A549 (cell line): Measurements from ENCODE around the gene RPL28. TPM values are rescaled to one million over a fixed set of nuclear protein-coding genes. Genes with fewer than 3 reads are reported as not detected.
A peak's percentile ranks its signal among the peaks of the same experiment; 100 is the strongest.

Experiments
- ATAC-seq, 2 experiments: fragments of 200-7000 bp in 1 of 2; fragments of >200 bp in 1 of 2; cut with Nextera tagmentation in 1 of 2; cut with Tn5 transposase in 1 of 2; 3 replicates each; pipeline versions ENCODE4 v1.8.0 to v1.9.1; 2018 to 2020; ENCODE audit warnings: mild to moderate bottlenecking in 1 of 2, moderate library complexity in 1 of 2
- CTCF ChIA-PET: fragments of 300-600 bp; sonication (Branson Sonifier 250); formaldehyde crosslinking; extraction: SDS; loops from one replicate; lab custom pipeline; 2021; ENCODE audit warnings: antibody characterized with exemption, inconsistent platforms; lab: Yijun Ruan, JAX
- POLR2A ChIA-PET: fragments of 350-600 bp; formaldehyde crosslinking; extraction: SDS; loops from one replicate; lab custom pipeline; 2021; ENCODE audit warnings: antibody characterized with exemption, inconsistent platforms; lab: Yijun Ruan, JAX
- DNase-seq, 2 experiments: peaks; one replicate each; pipeline versions ENCODE4 v3.0.0 to v3.0.0-alpha.2; 2011 to 2016; ENCODE audit warnings: low read depth in 1 of 2, low spot score in 1 of 2
- FAIRE-seq: peaks from 2 replicates; lab custom pipeline; 2011; peaks lifted over from hg19 to GRCh38; lab: Jason Lieb, UNC
- H3K27ac ChIP-seq, 2 experiments: fragments of >200 bp; sonication (Bioruptor Twin); formaldehyde crosslinking; 3 replicates each; pipeline ENCODE4 v1.5.1; 2016 to 2017
- H3K4me1 ChIP-seq: fragments of >200 bp; sonication (Bioruptor Twin); formaldehyde crosslinking; 3 replicates; pipeline ENCODE4 v1.6.1; 2016
- H3K4me2 ChIP-seq: fragments of >200 bp; sonication (Bioruptor Twin); formaldehyde crosslinking; 3 replicates; pipeline ENCODE4 v1.6.1; 2016
- H3K4me3 ChIP-seq: fragments of >200 bp; sonication (Bioruptor Twin); formaldehyde crosslinking; 3 replicates; pipeline ENCODE4 v1.5.1; 2016
- H3K9me3 ChIP-seq: fragments of >200 bp; sonication (Bioruptor Twin); formaldehyde crosslinking; 3 replicates; pipeline ENCODE4 v1.6.1; 2016
- CBX8 ChIP-seq: fragments of 200-600 bp; sonication (generic); IDR thresholded peaks from 2 replicates; pipeline ENCODE4 v1.6.1; 2016
- CEBPB ChIP-seq, 2 experiments: fragments of >200 bp in 1 of 2; sonication (Bioruptor Twin) in 1 of 2; formaldehyde crosslinking in 1 of 2; IDR thresholded peaks; 2 replicates each; pipeline ENCODE4 v1.6.1; 2012 to 2016
- CTCF ChIP-seq: fragments of >200 bp; sonication (Bioruptor Twin); formaldehyde crosslinking; IDR thresholded peaks from 3 replicates; pipeline ENCODE4 v1.5.1; 2016
- ESRRA ChIP-seq: fragments of 150-350 bp; IDR thresholded peaks from 2 replicates; pipeline ENCODE4 v1.6.1; 2014; ENCODE audit warnings: mild to moderate bottlenecking, low read length, borderline replicate concordance
- FOSL2 ChIP-seq, 2 experiments: fragments of 450-650 bp in 1 of 2; fragments of >200 bp in 1 of 2; sonication (Bioruptor Twin) in 1 of 2; formaldehyde crosslinking; IDR thresholded peaks; 2 replicates each; pipeline versions ENCODE4 v1.5.0 to v1.6.1; 2016 to 2020; ENCODE audit warnings: mild to moderate bottlenecking in 1 of 2, moderate library complexity in 1 of 2
- FOXS1 ChIP-seq: fragments of 250-450 bp; sonication (Bioruptor Pico); IDR thresholded peaks from 2 replicates; pipeline ENCODE4 v1.5.0; 2020; ENCODE audit warnings: mild to moderate bottlenecking, moderate library complexity
- GATA3 ChIP-seq: IDR thresholded peaks from 2 replicates; pipeline ENCODE4 v1.6.1; 2012; ENCODE audit warnings: borderline replicate concordance
- HDAC2 ChIP-seq: fragments of 200-600 bp; sonication (generic); IDR thresholded peaks from 2 replicates; pipeline ENCODE4 v1.6.1; 2016
- HEYL ChIP-seq: fragments of 250-450 bp; sonication (Bioruptor Pico); IDR thresholded peaks from 2 replicates; pipeline ENCODE4 v1.8.0; 2021; ENCODE audit warnings: mild to moderate bottlenecking, moderate library complexity
- HOXA7 ChIP-seq: fragments of 250-450 bp; sonication (Bioruptor Pico); IDR thresholded peaks from 2 replicates; pipeline ENCODE4 v1.5.0; 2020; ENCODE audit warnings: mild to moderate bottlenecking, moderate library complexity
- HOXB5 ChIP-seq: fragments of 250-450 bp; sonication (Bioruptor Pico); IDR thresholded peaks from 2 replicates; pipeline ENCODE4 v1.5.0; 2020; ENCODE audit warnings: mild to moderate bottlenecking, moderate library complexity
- JUN ChIP-seq, 2 experiments: fragments of >200 bp; sonication (Bioruptor Twin); formaldehyde crosslinking; IDR thresholded peaks; 2 replicates in 1 of 2; 3 replicates in 1 of 2; pipeline ENCODE4 v1.6.1; 2016 to 2017
- KDM1A ChIP-seq: fragments of 200-600 bp; sonication (generic); IDR thresholded peaks from 2 replicates; pipeline ENCODE4 v1.6.1; 2016; ENCODE audit warnings: low read depth, mild to moderate bottlenecking
- MYC ChIP-seq: IDR thresholded peaks from 2 replicates; pipeline ENCODE4 v1.6.1; 2012; ENCODE audit warnings: mild to moderate bottlenecking, inconsistent platforms, low read length, improper control_type of control experiment, borderline replicate concordance
- NPAS2 ChIP-seq: fragments of 250-450 bp; sonication (Bioruptor Pico); IDR thresholded peaks from 2 replicates; pipeline ENCODE4 v1.8.0; 2022; ENCODE audit warnings: mild to moderate bottlenecking, moderate library complexity, borderline replicate concordance
- NR3C1 ChIP-seq: fragments of >200 bp; sonication (Bioruptor Twin); formaldehyde crosslinking; IDR thresholded peaks from 3 replicates; pipeline ENCODE4 v1.6.1; 2017
- RAD21 ChIP-seq, 2 experiments: fragments of >200 bp in 1 of 2; sonication (Bioruptor Twin) in 1 of 2; formaldehyde crosslinking in 1 of 2; IDR thresholded peaks in 1 of 2; conservative IDR thresholded peaks in 1 of 2; 2 replicates in 1 of 2; 3 replicates in 1 of 2; pipeline ENCODE4 v1.6.1; 2012 to 2018; ENCODE audit warnings: inconsistent platforms in 1 of 2
- RFX5 ChIP-seq: fragments of 450-650 bp; IDR thresholded peaks from 2 replicates; pipeline ENCODE4 v1.7.1; 2014; ENCODE audit warnings: antibody characterized with exemption, mild to moderate bottlenecking, moderate library complexity
- RNF2 ChIP-seq: fragments of 200-600 bp; sonication (generic); IDR thresholded peaks from 2 replicates; pipeline ENCODE4 v1.6.1; 2016; ENCODE audit warnings: low read depth, mild to moderate bottlenecking, antibody characterized with exemption, moderate library complexity, borderline replicate concordance
- SMC3 ChIP-seq: fragments of >200 bp; sonication (Bioruptor Twin); formaldehyde crosslinking; IDR thresholded peaks from 3 replicates; pipeline ENCODE4 v1.6.1; 2018; ENCODE audit warnings: inconsistent platforms
- SREBF2 ChIP-seq: fragments of 450-650 bp; IDR thresholded peaks from 2 replicates; pipeline ENCODE4 v1.6.1; 2014; ENCODE audit warnings: mild to moderate bottlenecking, moderate library complexity
- TP53 ChIP-seq: fragments of 250-450 bp; sonication (Bioruptor Pico); IDR thresholded peaks from 2 replicates; pipeline ENCODE4 v1.5.0; 2021; ENCODE audit warnings: mild to moderate bottlenecking, moderate library complexity
- ZNF302 ChIP-seq: fragments of 250-450 bp; sonication (Bioruptor Pico); IDR thresholded peaks from 2 replicates; pipeline ENCODE4 v1.9.0; 2021; ENCODE audit warnings: inconsistent platforms, mild to moderate bottlenecking, moderate library complexity
- WGBS: methylation state at CpG from one replicate; pipeline ENCODE4 v1.1.6; 2017; ENCODE audit errors: missing lambda C conversion rate; 5-methylcytosine and 5-hydroxymethylcytosine counted together
- polyA plus RNA-seq, 4 experiments: library from polyadenylated mRNA; depleted of rRNA in 3 of 4; stranded (reverse); fragments of >200 nt; fragmentation: RNase III in 1 of 4; extraction: RNeasy Plus Mini Kit Qiagen cat#74134 plus additional on column Dnase treatment in 1 of 4; gene quantifications; 2 replicates in 3 of 4; 3 replicates in 1 of 4; pipeline ENCODE4 v1.2.3, GENCODE V29; 2011 to 2017
- TF ChIP-seq, protein P1 (sequence below): fragments of 250-450 bp; sonication (Bioruptor Pico); IDR thresholded peaks from 2 replicates; pipeline ENCODE4 v1.5.0; 2020; ENCODE audit warnings: low read depth, mild to moderate bottlenecking, moderate library complexity
- TF ChIP-seq, protein P2 (sequence below): IDR thresholded peaks from 2 replicates; pipeline ENCODE4 v1.6.1; 2012
- TF ChIP-seq, protein P3 (sequence below): IDR thresholded peaks from 2 replicates; pipeline ENCODE4 v1.6.1; 2012; ENCODE audit warnings: low read depth, borderline replicate concordance
- TF ChIP-seq, protein P4 (sequence below): fragments of 150-350 bp; IDR thresholded peaks from 2 replicates; pipeline ENCODE4 v1.6.1; 2014; ENCODE audit warnings: low read depth, mild to moderate bottlenecking, low read length
- TF ChIP-seq, protein P5 (sequence below): IDR thresholded peaks from 2 replicates; pipeline ENCODE4 v1.6.1; 2012

Gene RPL28
- polyA plus RNA-seq, 2 of the 4 experiments (the other 2 are of a cell fraction) = 329 to 2,037 TPM

DNA sequence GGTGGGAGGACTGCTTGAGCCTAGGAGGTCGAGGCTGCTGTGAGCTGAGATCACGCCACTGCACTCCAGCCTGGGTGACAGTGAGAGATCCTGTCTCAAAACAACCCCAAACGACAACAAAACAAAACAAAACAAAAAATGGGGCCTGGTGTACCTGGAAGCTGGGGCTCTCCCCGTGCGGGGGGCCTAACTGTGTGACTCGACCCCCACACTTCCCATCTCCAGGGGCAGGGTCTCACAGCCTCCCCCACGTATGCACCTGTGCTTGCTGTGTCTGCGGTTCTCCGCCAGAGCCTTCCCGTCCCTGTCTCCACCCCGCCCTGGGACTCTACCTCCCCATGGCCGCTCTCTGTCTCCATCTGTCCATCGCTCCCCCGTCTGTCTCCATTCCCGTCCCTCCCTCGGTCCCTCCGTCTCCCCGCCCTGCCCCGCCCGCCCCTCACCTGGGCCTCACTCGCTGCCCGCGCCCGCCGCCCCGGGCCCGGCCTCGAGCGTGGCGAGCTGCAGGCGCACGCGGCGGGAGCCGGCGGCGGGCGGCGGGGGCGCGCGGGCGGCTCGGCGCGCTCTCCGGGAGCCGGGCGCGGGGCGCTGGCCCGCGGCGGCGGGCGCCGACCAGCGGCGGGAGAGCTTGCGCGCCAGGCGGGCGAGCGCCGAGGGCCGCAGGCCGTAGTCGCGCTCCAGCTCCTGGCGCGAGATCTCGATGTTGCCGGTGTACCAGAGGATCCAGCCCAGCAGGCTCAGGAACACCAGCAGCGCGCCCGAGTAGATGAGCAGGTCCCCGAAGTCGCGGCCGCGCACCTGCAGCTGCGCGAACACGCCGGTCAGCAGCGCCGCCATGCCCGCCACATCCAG lies 2.2 kb upstream of the RPL28 start:
- no peak for FAIRE-seq
- peak; percentile 72 to 82 for DNase-seq
- ChIA-PET POLR2A (interaction anchor here (0.6 to 4.5 kb wide), 23 partner anchors 8 to 242 kb away, joined by 3 to 47 read pairs (median 4); partner anchors contain the start of genes BRSK1, HSPBP1, IL11 and KMT5C), CTCF (interaction anchor here (0.6 to 3.2 kb wide), 54 partner anchors 8 to 248 kb away, joined by 3 to 62 read pairs (median 6); partner anchors contain the start of genes DNAAF3, GARIN5B, HSPBP1 and IL11)
- Histone ChIP-seq H3K4me3 (peak overlapping the region; percentile 89), H3K9me3 (peaks cover 6% of the 10 kb centered on the region; the same call in 2 of the 3 replicates), H3K4me2 (peak overlapping the region; percentile 92), H3K4me1 (peaks cover 40% of the 10 kb centered on the region), H3K27ac (peak overlapping the region; percentile 89 to 99)
- no peak for TF ChIP-seq NPAS2 (CRISPR knock-in tag)
- TF ChIP-seq, protein P1, sequence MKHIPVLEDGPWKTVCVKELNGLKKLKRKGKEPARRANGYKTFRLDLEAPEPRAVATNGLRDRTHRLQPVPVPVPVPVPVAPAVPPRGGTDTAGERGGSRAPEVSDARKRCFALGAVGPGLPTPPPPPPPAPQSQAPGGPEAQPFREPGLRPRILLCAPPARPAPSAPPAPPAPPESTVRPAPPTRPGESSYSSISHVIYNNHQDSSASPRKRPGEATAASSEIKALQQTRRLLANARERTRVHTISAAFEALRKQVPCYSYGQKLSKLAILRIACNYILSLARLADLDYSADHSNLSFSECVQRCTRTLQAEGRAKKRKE (CRISPR knock-in tag) = no peak
- TF ChIP-seq, protein P2, sequence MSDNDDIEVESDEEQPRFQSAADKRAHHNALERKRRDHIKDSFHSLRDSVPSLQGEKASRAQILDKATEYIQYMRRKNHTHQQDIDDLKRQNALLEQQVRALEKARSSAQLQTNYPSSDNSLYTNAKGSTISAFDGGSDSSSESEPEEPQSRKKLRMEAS = peak; percentile 52
- TF ChIP-seq, protein P3, sequence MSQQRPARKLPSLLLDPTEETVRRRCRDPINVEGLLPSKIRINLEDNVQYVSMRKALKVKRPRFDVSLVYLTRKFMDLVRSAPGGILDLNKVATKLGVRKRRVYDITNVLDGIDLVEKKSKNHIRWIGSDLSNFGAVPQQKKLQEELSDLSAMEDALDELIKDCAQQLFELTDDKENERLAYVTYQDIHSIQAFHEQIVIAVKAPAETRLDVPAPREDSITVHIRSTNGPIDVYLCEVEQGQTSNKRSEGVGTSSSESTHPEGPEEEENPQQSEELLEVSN = peak; percentile 45; the same call in 1 of the 2 replicates
- TF ChIP-seq CBX8 = no peak
- TF ChIP-seq SREBF2 = no peak
- no peak for TF ChIP-seq CEBPB (IDR thresholded peaks at IDR 0.05)
- TF ChIP-seq HOXA7 (CRISPR knock-in tag) = 0 out of 2 replicates have a peak, but pooled peaks have one; percentile 37
- TF ChIP-seq CTCF = peak; percentile 64
- TF ChIP-seq, protein P4, sequence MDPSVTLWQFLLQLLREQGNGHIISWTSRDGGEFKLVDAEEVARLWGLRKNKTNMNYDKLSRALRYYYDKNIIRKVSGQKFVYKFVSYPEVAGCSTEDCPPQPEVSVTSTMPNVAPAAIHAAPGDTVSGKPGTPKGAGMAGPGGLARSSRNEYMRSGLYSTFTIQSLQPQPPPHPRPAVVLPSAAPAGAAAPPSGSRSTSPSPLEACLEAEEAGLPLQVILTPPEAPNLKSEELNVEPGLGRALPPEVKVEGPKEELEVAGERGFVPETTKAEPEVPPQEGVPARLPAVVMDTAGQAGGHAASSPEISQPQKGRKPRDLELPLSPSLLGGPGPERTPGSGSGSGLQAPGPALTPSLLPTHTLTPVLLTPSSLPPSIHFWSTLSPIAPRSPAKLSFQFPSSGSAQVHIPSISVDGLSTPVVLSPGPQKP = no peak
- TF ChIP-seq ZNF302 (CRISPR knock-in tag) = no peak
- TF ChIP-seq RNF2 = no peak
- TF ChIP-seq TP53 (CRISPR knock-in tag) = no peak
- no peak for TF ChIP-seq HOXB5 (CRISPR knock-in tag)
- TF ChIP-seq RAD21 (conservative IDR thresholded peaks at IDR 0.05 in 1 of 2, IDR thresholded peaks at IDR 0.05 in 1 of 2) = peak; percentile 10 to 46; a peak in 3 of 5 replicates
- TF ChIP-seq HDAC2 = no peak
- TF ChIP-seq, protein P5, sequence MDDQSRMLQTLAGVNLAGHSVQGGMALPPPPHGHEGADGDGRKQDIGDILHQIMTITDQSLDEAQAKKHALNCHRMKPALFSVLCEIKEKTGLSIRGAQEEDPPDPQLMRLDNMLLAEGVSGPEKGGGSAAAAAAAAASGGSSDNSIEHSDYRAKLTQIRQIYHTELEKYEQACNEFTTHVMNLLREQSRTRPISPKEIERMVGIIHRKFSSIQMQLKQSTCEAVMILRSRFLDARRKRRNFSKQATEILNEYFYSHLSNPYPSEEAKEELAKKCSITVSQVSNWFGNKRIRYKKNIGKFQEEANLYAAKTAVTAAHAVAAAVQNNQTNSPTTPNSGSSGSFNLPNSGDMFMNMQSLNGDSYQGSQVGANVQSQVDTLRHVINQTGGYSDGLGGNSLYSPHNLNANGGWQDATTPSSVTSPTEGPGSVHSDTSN = no peak
- TF ChIP-seq NR3C1 = no peak
- peak; percentile 58 to 78; a peak in 2 of 5 replicates for TF ChIP-seq JUN (IDR thresholded peaks at IDR 0.05)
- TF ChIP-seq ESRRA = no peak
- TF ChIP-seq GATA3 = no peak
- TF ChIP-seq SMC3 = peak; percentile 26; the same call in 2 of the 3 replicates
- no peak for TF ChIP-seq FOSL2 (IDR thresholded peaks at IDR 0.05)
- TF ChIP-seq FOSL2 (CRISPR knock-in tag; IDR thresholded peaks at IDR 0.05) = no peak
- TF ChIP-seq MYC = no peak
- TF ChIP-seq HEYL = no peak
- no peak for TF ChIP-seq FOXS1 (CRISPR knock-in tag)
- no peak for TF ChIP-seq KDM1A
- TF ChIP-seq RFX5 = no peak
- ATAC-seq = peak; percentile 12 to 59
- 38% methylated on average over 14 of the region's 88 CpGs for WGBS
